22Rv1 (cell line): ENCODE data around the gene DZIP1L.

ENCODE experiments used
- ZFX ChIP-seq: fragments of 450-650 bp; IDR thresholded peaks from 2 replicates; pipeline ENCODE4 v1.6.1; 2017; ENCODE audit warnings: antibody characterized with exemption, borderline replicate concordance
- TF ChIP-seq, protein P1 (sequence below): fragments of 450-650 bp; IDR thresholded peaks from 2 replicates; pipeline ENCODE4 v1.5.1; 2017; ENCODE audit warnings: mild to moderate bottlenecking

DNA sequence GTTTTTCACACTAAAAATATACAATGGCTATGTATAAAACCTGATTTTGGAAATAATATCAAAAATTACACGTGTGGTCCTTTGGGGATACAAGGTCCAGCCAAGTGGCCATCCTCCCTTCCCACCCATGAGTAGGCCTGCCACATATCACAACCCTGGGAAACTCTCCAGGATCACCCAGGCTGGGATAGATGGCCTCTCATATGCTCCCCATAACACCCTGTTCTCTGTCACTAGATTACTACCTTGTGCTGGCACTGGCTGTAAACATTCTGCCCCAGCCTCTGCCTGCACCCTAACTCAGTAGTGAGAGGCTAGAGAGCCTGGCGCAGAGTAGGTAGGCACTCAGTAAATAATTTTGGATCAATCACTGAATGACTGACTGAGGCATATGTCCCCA, 53.4 kb downstream of the DZIP1L start:
- TF ChIP-seq, protein P1, sequence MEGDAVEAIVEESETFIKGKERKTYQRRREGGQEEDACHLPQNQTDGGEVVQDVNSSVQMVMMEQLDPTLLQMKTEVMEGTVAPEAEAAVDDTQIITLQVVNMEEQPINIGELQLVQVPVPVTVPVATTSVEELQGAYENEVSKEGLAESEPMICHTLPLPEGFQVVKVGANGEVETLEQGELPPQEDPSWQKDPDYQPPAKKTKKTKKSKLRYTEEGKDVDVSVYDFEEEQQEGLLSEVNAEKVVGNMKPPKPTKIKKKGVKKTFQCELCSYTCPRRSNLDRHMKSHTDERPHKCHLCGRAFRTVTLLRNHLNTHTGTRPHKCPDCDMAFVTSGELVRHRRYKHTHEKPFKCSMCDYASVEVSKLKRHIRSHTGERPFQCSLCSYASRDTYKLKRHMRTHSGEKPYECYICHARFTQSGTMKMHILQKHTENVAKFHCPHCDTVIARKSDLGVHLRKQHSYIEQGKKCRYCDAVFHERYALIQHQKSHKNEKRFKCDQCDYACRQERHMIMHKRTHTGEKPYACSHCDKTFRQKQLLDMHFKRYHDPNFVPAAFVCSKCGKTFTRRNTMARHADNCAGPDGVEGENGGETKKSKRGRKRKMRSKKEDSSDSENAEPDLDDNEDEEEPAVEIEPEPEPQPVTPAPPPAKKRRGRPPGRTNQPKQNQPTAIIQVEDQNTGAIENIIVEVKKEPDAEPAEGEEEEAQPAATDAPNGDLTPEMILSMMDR = no peak
- TF ChIP-seq ZFX = no peak
